ENCODE results near the gene INHA.

- no peak for TF ChIP-seq EZH2 (optimal IDR thresholded peaks at IDR 0.05; ENCODE audit: low read depth, low read length)
- TF ChIP-seq CTCF (IDR thresholded peaks at IDR 0.05; ENCODE audit: low read length) = no peak
- no peak for TF ChIP-seq EZH2phosphoT487 (IDR thresholded peaks at IDR 0.05; ENCODE audit: low read length)
Observed at GRCh38 chr2:219581346-219581745, 9.2 kb downstream of the INHA start.
